22Rv1 (cell line): Measurements from ENCODE around the gene GOLGA8H.
"Not testable (repeated sequence)": the region's sequence is repeated elsewhere in the genome, so short reads cannot be mapped to it uniquely, and the experiment has no call there.

ENCODE experiments used
- H3K27ac ChIP-seq: fragments of 450-650 bp; 2 replicates; pipeline ENCODE4 v1.5.1; 2017
- TF ChIP-seq, protein P1 (sequence below): fragments of 450-650 bp; IDR thresholded peaks from 2 replicates; pipeline ENCODE4 v1.5.1; 2017; ENCODE audit warnings: mild to moderate bottlenecking

GOLGA8H gene, protein sequence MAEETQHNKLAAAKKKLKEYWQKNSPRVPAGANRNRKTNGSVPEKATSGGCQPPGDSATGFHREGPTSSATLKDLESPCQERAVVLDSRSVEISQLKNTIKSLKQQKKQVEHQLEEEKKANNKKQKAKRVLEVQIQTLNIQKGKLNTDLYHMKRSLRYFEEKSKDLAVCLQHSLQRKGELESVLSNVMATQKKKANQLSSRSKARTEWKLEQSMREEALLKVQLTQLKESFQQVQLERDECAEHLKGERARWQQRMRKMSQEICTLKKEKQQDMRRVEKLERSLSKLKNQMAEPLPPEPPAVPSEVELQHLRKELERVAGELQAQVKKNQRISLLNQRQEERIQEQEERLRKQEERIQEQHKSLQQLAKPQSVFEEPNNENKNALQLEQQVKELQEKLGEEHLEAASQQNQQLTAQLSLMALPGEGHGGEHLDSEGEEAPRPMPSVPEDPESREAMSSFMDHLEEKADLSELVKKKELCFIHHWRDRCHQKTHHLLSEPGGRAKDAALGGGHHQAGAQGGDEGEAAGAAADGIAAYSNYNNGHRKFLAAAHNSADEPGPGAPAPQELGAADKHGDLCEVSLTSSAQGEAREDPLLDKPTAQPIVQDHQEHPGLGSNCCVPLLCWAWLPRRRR

DNA sequence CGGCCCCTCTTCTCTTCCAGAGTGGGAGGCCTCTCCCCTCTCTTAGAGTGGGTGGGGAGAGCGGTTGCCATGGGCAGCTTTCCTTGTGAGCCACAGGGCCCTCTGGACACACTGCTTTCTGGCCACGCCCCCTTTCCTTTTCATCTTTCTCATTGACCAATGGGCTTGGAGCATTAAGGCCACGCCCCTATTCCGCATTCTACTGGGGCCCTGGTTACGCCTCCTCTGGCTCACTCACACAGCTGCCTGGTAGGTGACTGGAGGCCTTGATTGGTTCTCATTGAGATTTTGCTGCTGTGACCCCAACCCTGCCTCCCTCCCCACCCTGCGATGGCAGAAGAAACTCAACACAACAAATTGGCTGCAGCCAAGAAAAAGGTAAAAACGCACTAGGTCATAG lies at the start of gene GOLGA8H:
Gene GOLGA8H, plus strand, starts transcription at position 233 of the 400 bp plus-strand sequence. Its CDS starts 98 bp downstream, at position 331.
- not testable (repeated sequence) for H3K27ac ChIP-seq

DNA sequence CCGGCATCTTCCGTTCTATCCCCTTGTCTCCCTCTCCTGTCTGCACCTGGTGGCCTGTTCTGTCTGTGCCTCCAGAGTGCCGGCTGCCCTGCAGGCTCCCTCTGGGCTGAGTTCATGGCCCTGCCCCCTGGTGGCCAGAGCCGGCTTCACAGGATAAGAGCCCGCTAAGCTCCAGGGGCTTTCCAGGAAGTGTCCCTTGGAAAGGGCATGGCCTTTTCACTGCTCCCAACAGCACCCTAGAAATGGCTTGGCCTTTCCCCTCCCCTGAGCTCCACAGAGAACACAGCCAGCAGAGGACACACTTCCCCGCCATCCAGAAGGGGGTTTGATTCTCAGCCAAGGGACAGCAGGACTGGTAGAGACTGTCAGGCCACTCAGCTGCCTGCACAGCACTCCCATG lies 36.9 kb upstream of the GOLGA8H start:
- TF ChIP-seq, protein P1, sequence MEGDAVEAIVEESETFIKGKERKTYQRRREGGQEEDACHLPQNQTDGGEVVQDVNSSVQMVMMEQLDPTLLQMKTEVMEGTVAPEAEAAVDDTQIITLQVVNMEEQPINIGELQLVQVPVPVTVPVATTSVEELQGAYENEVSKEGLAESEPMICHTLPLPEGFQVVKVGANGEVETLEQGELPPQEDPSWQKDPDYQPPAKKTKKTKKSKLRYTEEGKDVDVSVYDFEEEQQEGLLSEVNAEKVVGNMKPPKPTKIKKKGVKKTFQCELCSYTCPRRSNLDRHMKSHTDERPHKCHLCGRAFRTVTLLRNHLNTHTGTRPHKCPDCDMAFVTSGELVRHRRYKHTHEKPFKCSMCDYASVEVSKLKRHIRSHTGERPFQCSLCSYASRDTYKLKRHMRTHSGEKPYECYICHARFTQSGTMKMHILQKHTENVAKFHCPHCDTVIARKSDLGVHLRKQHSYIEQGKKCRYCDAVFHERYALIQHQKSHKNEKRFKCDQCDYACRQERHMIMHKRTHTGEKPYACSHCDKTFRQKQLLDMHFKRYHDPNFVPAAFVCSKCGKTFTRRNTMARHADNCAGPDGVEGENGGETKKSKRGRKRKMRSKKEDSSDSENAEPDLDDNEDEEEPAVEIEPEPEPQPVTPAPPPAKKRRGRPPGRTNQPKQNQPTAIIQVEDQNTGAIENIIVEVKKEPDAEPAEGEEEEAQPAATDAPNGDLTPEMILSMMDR, result peak; percentile 33
- not testable (repeated sequence) for H3K27ac ChIP-seq

DNA sequence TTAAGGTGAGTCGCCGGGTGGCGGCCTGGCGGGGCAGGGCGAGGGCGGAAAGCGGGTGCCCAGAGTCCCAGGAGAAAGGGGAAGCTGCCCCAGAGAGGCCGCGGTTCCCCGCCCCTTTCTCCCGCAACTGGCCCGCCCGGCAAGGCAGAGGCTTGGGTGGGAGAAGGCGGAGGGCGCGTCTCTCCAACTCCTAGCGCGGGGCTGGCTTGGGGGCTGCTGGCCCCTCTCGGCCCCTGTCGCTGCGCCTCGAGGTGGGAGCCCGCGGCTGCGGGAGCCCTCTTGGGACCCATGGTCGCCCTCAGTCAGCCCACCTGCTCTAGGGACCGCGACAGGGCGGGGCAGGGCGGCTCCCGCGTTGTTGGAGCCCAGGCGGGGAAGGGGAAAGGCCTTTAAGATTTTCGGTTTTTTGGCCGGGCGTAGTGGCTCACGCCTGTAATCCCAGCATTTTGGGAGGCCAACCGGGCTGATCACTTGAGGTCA lies 30.8 kb upstream of the GOLGA8H start:
- H3K27ac ChIP-seq, result not testable (repeated sequence)

DNA sequence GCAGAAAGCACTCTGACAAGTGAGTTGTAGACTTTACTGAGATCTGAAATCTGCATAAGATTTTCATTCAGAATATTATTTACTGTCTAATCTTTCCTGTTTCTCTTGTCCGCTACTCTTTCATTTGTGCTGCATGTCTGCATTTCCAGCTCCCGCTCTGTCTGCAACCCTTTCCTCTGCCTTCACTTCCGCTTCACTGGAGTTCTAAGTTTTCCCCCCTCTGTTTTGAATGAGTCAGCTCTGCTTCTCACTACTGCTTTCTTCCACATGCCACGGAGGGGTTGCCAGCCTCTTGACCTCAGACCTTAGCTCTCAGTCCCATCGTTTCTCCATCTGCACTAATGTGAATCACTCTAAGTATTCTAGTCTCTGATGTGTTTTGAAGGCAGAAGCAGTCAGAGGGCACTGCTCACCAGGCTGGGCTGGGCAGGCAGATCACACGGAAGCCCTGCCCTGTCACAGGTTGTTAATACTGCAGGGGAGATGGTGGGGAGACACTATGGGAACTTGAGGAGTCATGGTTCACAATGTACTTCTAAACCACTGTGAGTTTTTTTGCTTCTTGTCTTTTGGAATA lies 24.3 kb upstream of the GOLGA8H start:
- not testable (repeated sequence) for H3K27ac ChIP-seq

DNA sequence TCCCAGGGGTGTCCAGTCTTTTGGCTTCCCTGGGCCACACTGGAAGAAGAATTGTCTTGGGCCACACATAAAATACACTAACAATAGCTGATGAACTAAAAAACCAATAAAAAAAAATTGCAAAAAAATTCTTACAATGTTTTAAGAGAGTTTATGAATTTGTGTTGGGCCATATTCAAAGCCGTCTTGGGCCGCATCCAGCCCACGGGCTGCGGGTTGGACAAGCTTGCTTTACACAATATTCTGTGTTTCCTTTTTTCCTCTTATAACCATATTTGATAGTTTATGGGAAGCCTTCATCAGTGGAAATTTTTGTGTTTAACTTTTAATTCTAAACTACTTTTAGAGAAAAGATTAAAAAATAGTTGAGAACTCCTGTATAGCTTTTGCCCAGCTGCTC lies 23.1 kb upstream of the GOLGA8H start:
- H3K27ac ChIP-seq, result not testable (repeated sequence)

DNA sequence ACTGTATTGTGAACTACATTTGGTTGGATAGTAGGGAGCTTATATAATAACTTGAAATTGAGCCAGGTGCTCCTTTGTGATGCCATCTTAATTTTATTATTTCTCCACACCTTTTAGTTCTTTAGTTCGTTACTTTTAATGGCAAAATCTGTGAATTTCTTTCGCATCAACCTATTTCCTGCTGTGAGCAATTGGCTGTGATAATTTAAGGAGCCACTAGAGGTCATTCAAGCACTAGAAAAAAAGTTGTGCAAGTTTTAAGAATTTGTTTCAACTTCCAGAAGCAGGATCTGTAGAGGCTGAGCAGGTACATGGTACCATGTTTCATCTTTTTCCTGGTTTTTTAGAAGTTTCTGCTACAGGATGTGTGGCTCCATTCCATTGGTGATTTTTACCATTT lies 4.9 kb upstream of the GOLGA8H start:
- TF ChIP-seq, protein P1, result 0 out of 2 replicates have a peak, but pooled peaks have one; percentile 15
- not testable (repeated sequence) for H3K27ac ChIP-seq

DNA sequence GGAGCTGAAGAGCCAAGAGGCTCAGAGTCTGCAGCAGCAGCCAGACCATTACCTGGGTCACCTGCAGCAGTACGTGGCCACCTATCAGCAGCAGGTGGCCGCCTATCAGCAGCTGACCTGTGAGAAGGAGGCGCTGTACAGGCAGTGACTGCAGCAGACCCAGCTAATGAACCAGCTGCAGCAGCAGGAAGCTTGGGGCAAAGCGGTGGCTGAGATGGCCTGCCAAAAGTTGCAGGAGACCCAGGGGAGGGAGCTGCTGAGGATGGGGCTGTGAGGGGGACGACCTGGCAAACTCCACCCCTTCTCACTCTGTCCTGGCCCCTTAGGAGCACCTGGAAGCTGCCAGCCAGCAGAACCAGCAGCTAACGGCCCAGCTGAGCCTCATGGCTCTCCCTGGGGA lies 8.4 kb downstream of the GOLGA8H start:
- not testable (repeated sequence) for H3K27ac ChIP-seq

DNA sequence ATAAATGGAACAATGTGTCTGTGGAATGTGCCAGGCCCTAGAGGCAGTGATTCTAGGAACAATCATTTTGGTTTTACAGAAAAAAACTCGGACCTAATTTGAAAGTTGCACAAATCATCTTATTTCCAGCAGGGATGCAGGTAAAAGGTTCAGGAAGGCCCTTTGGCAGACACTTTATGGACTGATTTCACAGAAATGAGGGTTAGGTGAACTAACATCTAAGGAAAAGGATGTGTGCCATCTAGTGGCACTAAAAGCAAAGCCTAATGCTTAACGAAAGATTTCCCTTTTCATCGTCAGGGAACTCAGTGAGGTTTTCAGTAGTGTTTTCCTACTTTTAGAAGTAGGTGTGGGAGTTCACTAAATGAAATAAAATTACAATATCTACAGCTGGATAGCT lies 17.5 kb downstream of the GOLGA8H start:
- H3K27ac ChIP-seq, result not testable (repeated sequence)
- TF ChIP-seq, protein P1, result peak; percentile 40

DNA sequence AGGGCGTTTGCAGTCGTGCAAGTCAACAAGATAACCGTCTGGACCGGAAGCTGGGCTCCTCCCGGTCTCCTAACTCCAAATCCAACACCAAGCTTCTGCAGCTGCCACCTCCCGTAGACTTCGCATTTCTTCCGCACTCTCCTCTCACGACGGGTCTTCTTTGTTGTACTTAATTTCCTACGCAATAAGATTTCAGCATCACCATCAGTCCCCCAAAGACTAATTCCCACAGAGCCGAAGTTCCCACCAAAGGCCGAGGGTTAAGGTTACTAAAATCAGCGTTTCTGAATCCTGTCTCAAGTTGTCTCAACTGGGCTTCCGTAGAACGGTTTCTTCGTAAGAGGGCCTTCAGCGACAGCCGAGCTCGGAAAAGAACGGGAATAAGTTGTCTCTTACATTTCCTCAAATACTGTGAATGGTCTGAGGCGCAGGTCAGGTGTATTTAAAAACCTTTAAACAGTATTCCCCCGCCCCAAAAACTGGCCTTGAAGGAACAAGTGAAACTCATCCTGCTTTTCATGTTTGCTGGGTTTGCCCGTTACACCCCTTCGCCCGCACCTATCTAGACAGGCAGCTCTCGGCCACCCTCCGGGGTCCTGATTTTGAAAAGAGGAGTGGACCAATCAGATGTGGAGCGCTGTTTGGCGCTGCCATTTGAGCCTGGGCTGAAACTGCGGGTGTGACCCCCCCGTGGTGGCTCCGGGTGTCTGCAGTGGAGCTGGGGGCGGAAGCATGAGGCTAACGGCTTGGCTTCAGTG lies 21.8 kb downstream of the GOLGA8H start, which contains the start of gene ARHGAP11B:
Gene ARHGAP11B, plus strand, starts transcription at position 693 of the 758 bp plus-strand sequence.
- H3K27ac ChIP-seq, result peak within 1 kb of the TSS; percentile 91

DNA sequence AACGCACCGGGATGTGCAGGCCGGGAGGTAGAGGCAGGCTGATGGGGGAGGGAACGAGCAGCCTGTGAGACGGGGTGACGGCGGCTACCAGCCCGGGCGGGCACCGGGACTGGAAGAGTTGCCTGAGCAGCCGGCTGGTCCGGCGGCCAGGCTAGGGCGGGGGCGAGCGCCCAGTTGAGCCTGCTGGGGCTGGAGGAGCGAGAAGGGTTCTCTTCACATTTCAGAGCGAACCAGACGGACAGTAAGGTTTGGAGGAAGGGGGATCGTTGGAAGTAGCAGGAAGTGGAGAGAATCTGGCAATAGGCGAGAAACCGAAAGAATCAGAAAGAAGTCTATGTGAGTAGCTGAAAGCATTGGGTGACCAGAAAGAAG lies 22.4 kb downstream of the GOLGA8H start:
- peak overlapping the region; percentile 91 for H3K27ac ChIP-seq

DNA sequence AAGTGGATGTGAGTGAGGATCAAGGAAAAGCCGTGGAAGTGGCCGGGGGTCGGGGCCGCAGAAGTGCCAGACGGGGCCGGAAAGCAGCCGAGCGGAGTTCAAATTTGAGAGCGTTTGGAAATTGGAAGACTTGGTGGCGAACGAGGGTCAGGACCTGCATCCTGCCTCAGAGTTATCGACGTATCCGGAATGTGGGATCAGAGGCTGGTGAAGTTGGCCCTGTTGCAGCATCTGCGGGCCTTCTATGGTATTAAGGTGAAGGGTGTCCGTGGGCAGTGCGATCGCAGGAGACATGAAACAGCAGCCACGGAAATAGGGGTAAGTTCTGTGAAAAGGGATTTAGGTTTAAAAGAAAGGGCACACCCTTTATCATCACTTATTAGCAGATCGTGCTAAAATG lies 22.8 kb downstream of the GOLGA8H start:
- H3K27ac ChIP-seq, result peak overlapping the region; percentile 91
